ENCODE data around the gene LPCAT2. TPM values are rescaled to one million over a fixed set of nuclear protein-coding genes. Genes with fewer than 3 reads are reported as not detected.

Gene LPCAT2
- total RNA-seq, 2 donors from 2014 or later = 20.5 to 21.1 TPM

- Histone ChIP-seq H3K4me3 (peak overlapping the region; percentile 87), H3K27me3 (replicated peaks; ENCODE audit: insufficient read depth) (no peaks in the 10 kb centered on the region)
- TF ChIP-seq CTCF (IDR thresholded peaks at IDR 0.05) = no peak
These were observed 28.6 kb upstream of the LPCAT2 start for GRCh38 chr16:55480228-55480655.

GRCh38 chr16:55481023-55481422 is 27.8 kb upstream of the LPCAT2 start:
- Histone ChIP-seq H3K4me1 (ENCODE audit: control insufficient read depth in 1 of 2, low read depth in 2 of 2) (peaks cover 16 to 51% of the 10 kb centered on the region in 2 donors), H3K4me3 (peak overlapping the region; percentile 87), H3K27ac (peak overlapping the region; percentile 74 to 84), H3K27me3 (replicated peaks; ENCODE audit: insufficient read depth) (no peaks in the 10 kb centered on the region), H3K9me3 (no peaks in the 10 kb centered on the region), H3K36me3 (peaks cover 10% of the 10 kb centered on the region)
- DNase-seq (ENCODE audit: low spot score) = no peak
- TF ChIP-seq CTCF (IDR thresholded peaks at IDR 0.05) = no peak
- no peak for ATAC-seq (ENCODE audit: insufficient number of reproducible peaks, low FRiP score, low read depth)

More at GRCh38 chr16:55480228-55480655, 28.6 kb upstream of the LPCAT2 start:
- peak; percentile 42 for ATAC-seq (ENCODE audit: insufficient number of reproducible peaks, low FRiP score, low read depth)
- Histone ChIP-seq H3K27ac (peak overlapping the region; percentile 74 to 84), H3K4me1 (ENCODE audit: control insufficient read depth in 1 of 2, low read depth in 2 of 2) (peaks cover 16 to 59% of the 10 kb centered on the region in 2 donors), H3K36me3 (peaks cover 10% of the 10 kb centered on the region), H3K9me3 (no peaks in the 10 kb centered on the region)
- DNase-seq (ENCODE audit: low spot score) = peak; percentile 60

- Histone ChIP-seq H3K27ac (peak overlapping the region in 1 of 2 donors; percentile 84), H3K27me3 (replicated peaks; ENCODE audit: insufficient read depth) (no peaks in the 10 kb centered on the region), H3K36me3 (peaks cover 11% of the 10 kb centered on the region), H3K4me1 (ENCODE audit: control insufficient read depth in 1 of 2, low read depth in 2 of 2) (peaks cover 9 to 41% of the 10 kb centered on the region in 2 donors), H3K4me3 (no peak overlapping the region), H3K9me3 (no peaks in the 10 kb centered on the region)
- ATAC-seq (ENCODE audit: insufficient number of reproducible peaks, low FRiP score, low read depth) = no peak
- DNase-seq (ENCODE audit: low spot score) = no peak
- no peak for TF ChIP-seq CTCF (IDR thresholded peaks at IDR 0.05)
These were observed 26.8 kb upstream of the LPCAT2 start for GRCh38 chr16:55482056-55482455.

GRCh38 chr16:55487048-55487803 is 21.6 kb upstream of the LPCAT2 start:
- Histone ChIP-seq H3K4me1 (ENCODE audit: control insufficient read depth in 1 of 2, low read depth in 2 of 2) (peaks cover 0 to 11% of the 10 kb centered on the region in 2 donors), H3K4me3 (no peak overlapping the region), H3K27me3 (replicated peaks; ENCODE audit: insufficient read depth) (no peaks in the 10 kb centered on the region), H3K9me3 (no peaks in the 10 kb centered on the region), H3K27ac (peak overlapping the region; percentile 14 to 34), H3K36me3 (peaks cover 34% of the 10 kb centered on the region)
- DNase-seq (ENCODE audit: low spot score) (no peak), ATAC-seq (ENCODE audit: insufficient number of reproducible peaks, low FRiP score, low read depth) (no peak)
- no peak for TF ChIP-seq CTCF (IDR thresholded peaks at IDR 0.05)

- DNase-seq (ENCODE audit: low spot score) (no peak), ATAC-seq (ENCODE audit: insufficient number of reproducible peaks, low FRiP score, low read depth) (no peak)
- no peak overlapping the region for H3K4me3 ChIP-seq
- no peaks in the 10 kb centered on the region for H3K27me3 ChIP-seq (replicated peaks; ENCODE audit: insufficient read depth)
- H3K36me3 ChIP-seq = peaks cover 34% of the 10 kb centered on the region
- H3K27ac ChIP-seq = no peak overlapping the region
- no peaks in the 10 kb centered on the region for H3K9me3 ChIP-seq
- TF ChIP-seq CTCF (IDR thresholded peaks at IDR 0.05) = no peak
- H3K4me1 ChIP-seq (ENCODE audit: control insufficient read depth in 1 of 2, low read depth in 2 of 2) = no peaks in the 10 kb centered on the region
These were observed 20.6 kb upstream of the LPCAT2 start for GRCh38 chr16:55488306-55488705.

Measured in thoracic aorta (tissue), 2 donors.